NCI-H2107 treated with DMSO at 0.1 percent for 48 hours (cell line): ENCODE data around the gene ESRP2.

Experiments used
- DNase-seq: peaks from one replicate; lab custom pipeline; 2025; ENCODE audit not compliant: unreplicated experiment; lab: John Stamatoyannopoulos, UW

Gene ESRP2

DNA sequence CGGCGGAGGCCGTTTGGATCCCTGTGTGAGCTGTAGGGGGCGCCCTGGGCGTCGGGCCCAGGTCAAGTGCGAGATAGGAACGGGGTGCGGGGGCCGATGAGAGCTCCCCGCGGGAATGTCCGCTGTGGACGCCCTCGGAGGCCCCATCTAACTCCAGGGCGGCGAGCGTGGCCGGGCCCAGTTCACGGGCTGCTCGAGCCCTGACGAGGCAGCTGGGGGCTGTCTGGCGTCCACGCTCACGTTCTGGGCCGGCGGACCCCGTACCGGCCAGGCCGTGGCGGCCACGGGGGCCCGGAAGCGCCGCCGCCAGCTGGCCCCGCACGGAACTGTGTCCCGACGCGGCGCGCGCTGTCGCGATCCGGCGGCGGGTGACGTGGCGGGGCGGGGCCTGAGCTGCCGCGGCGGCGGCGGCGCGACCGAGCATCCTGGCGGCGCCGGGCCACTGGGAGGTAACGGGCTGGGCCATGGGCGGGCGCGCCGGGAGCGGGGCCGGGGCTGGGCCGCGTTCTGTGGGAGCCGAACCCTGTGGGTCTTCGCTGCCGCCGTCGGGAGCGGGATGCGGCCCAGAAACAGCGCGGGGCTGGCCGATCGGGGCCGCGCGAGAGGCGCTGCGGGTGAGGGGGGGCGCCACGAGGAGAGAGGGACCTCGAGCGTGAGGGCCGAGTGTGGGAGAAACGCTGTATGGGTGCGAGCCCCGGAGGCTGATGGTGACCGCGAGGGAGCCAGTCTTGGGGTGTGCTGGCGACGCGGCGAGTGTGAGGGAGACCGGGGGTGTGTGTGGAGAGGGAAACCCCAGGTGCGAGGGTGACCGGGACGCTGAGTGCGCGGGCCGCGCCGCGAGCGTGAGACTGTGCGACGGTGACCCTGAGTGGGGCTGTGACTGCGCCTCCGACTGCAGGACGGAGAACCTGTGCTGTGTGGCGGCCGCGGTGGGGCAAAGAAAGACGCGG, 28.5 kb upstream of the ESRP2 start, which contains the start of gene SLC7A6:
Gene SLC7A6, plus strand, starts transcription at position 399 of the 950 bp plus-strand sequence. CDS start 10,201 bp downstream, outside the sequence.
- peak; percentile 44 for DNase-seq

- no peak for DNase-seq
Measured at GRCh38 chr16:68263559-68264127, 27.7 kb upstream of the ESRP2 start.

GRCh38 chr16:68259007-68259825, 23.3 kb upstream of the ESRP2 start:
- no peak for DNase-seq

DNA sequence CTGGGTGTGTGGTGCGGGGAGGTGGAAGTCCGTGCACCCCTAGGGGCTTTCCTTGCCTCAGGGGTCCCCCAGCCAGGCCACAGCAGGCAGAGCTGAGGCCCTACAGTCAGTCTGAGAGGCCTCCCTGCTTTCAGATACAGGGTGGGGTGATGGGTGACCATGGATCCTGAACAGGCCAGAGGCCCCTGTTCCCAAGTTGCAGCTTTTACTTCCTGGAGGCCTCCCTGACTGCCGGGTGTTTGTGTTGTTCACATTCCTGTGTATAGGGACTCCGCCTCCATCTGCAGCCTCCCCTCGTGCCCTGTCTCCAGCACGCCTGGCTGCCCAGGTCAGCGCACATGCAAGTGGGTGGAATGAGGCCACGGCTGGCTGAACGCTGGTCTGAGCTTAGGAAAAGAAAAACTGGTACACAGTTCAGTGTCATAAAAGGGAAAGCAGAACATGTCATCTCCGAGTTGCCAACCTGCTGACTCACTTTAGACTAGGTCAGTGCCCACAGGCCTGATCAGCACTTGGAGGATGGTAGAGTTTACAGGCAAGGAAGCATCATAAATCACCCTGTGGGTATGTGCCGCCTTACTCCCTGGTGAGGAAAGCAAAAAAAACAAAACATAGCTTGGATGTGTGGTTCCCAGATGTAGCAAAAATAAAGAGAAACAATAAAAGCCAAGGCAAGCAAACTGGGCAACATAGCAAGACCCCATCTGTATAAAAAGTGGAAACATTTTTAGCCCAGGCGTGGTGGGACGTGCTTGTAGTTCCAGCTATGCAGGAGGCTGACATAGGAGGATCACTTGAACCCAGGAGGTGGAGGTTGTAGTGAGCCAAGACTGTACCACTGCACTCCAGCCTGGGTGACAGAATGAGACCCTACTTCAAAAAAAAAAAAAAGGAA, 22.2 kb upstream of the ESRP2 start:
- no peak for DNase-seq

DNA sequence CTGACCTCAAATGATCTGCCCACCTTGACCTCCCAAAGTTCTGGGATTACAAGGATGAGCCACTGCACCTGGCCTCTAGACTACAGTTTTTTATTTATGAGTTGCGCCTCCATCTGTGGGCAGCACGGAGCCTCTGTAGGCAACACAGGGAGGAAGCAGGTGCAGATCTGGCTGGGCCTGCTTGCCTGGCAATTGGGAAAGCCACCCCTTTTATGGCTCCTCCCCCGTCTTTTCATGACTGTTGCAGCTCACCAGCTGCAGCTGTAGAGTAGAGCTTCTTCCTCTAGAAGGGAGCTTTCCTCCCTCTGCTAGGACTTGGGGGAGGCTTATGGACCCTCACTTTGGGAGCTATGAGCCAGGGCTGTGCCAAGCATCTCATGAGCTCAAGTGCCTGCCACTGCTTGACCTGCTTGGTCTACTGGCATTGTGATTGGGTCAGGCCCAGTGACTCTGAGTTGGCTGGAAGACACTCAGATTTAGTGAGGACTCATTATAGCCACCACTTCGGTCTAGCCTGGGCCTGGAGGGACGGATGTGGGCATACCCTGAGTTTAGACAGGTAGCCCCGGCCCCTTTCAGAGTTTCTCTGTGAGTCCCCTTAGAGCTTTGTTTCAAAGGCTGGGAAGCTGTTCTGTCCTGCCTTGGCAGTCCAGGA, 21.5 kb upstream of the ESRP2 start:
- peak; percentile 66 for DNase-seq

- no peak for DNase-seq
Measured at GRCh38 chr16:68255712-68256111, 19.8 kb upstream of the ESRP2 start.

DNA sequence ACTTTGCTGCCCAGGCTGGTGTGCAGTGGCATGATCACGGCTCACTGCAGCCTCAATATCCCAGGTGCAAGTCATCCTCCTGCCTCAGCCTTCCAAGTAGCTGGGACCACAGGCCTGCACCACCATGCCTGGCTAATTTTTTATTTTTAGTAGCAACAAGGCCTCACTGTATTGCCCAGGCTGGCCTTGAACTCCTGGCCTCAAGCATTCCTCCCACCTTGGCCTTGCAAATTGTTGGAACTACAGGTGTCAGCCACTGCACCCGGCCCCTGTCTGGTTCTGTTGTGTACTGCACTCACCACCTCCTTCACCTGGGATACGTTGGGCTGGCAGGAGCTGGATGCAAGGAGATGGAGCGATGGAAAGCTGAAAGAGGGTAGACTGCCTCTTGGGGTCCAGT, 17.8 kb upstream of the ESRP2 start:
- DNase-seq = no peak

DNA sequence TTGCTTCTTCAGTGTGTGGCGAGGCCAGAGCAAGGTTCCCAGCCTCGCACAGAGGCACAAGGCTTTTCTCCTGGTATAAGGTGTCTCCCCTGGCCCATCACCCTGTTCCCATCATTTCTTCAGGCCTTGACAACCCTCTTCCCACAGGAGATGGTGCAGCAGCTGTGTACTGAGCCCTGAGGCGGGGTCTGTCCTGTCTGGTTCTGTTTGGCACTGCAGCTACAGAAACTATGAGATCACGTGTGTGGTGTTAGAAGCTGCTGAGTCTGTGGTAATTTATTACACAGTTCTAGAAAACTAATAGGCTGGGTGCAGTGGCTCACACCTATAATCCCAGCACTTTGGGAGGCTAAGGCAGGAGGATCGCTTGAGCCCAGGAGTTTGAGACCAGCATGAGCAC, 16.5 kb upstream of the ESRP2 start:
- DNase-seq = no peak

- no peak for DNase-seq
Measured at GRCh38 chr16:68251832-68252231, 15.9 kb upstream of the ESRP2 start.

DNA sequence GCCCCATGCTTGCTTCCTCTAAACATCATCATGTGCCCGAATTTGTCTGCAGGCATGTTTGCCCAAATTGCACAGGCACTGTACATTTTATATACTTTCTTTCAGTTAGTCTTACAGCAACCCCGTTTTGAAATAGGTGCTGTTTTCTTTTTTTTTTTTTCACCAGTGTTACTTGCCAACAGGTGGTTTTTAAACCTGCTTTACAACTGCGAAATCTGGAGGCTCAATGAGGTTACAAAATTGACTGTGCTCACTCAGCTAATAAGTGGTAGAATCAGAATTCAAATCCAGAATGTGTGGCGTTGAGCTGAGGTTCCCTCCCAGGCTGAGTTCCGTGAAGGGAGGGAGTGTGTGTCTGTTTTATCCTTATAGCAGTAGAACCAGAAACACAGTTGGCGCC, 15.0 kb upstream of the ESRP2 start:
- no peak for DNase-seq

DNA sequence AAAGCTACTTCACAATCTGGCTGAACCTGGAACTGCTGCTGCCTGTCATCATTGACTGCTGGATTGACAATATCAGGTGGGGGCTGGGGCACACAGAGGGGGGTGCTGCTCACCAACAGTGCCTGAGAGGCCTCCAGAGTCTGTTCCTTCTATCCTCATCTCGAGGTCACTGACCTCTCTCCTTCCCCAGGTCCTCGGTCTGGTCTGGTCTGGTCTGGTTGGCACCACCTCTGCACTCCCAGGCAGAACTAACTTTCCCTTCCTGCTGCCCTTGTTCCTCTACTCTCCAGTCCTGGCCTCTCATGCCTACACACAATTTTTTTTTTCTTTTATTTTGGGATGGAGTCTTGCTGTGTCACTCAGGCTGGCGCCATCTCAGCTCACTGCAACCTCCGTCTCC, 13.4 kb upstream of the ESRP2 start:
- no peak for DNase-seq

DNA sequence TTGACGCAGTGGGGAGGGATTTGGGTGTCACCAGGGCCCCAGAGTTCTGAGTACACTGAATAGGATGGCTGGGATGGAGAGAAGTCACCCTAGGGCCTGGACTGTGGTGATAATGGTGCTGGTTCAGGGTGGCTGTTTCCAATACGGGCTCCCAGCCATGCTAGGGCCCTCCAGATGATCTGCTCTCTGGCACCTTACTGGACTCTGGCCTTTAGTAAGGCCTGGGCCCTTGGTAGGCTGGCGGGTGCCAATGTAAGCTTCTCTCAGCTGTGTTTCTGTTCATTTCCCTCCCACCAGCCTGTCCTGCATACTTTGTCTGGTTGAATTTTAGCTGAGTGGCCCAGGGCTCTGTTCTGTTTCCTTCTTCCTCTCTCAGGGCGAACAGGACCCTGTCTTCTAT, 12.0 kb upstream of the ESRP2 start:
- no peak for DNase-seq

DNA sequence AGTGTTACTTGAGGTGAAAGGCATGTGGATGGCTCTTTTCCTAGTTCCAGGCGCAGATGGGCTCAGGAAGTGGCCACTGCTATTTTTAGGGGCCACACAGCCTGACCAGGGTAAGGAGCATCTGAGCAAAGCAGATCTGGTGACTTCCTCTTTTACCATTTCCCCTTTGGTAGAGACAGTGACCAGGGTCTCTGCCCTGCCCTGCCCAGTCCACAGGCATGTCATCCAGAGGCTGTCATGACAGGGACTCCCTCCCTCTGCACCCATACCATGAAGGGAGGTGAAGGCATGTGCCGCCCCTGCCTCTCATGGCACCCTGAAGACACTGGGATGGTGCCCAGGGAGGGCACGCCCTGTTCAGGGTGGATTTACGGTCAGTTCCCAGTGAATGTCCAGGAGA, 11.5 kb upstream of the ESRP2 start:
- DNase-seq = no peak

GRCh38 chr16:68246666-68247065, 10.7 kb upstream of the ESRP2 start:
- no peak for DNase-seq

- DNase-seq = no peak
Measured at GRCh38 chr16:68246121-68246520, 10.2 kb upstream of the ESRP2 start.

DNA sequence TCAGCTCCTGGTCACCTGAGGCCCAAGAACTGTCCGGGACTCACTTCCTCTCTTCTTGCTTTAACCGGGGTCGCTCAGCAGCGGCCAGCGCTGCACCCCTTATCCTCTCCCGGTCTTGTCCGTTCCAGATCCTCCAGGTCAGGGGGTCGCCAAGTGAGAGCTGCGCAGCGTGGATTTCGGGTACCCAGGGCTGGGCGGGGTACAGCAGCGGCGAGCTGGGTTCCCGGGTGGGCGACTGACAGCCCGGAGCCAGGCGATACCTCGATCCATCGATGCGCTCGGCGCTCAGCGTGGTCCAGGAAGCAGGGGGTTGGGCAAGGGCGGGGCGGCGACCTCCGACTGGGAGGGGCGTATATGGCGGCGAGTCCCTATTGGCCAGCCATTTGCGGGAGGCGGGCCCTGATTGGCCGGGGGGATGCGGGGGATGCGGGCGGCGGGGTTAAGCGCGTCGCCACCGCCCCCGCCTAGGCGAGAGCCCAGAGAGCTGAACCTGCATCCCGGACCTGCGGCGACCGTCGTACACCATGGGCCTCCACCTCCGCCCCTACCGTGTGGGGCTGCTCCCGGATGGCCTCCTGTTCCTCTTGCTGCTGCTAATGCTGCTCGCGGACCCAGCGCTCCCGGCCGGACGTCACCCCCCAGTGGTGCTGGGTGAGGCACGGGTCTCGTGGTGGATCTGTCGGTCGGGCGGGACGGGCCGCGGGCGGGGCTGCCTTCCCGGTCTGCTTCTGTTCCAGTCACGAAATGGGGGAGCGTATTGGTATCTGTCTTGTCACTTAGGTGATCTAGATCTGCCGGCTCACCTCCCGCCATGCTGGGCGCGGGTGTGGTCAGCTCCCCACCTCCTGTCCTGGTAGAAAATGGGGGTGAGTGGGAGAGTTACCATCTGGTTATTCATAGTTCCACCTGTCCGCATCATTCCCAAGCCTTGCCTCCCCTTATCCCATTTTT, 9.3 kb upstream of the ESRP2 start, which contains the start of gene PLA2G15:
Gene PLA2G15, plus strand, starts transcription at position 471 of the 951 bp plus-strand sequence. Its CDS starts 54 bp downstream, at position 525.
- peak; percentile 60 for DNase-seq

DNA sequence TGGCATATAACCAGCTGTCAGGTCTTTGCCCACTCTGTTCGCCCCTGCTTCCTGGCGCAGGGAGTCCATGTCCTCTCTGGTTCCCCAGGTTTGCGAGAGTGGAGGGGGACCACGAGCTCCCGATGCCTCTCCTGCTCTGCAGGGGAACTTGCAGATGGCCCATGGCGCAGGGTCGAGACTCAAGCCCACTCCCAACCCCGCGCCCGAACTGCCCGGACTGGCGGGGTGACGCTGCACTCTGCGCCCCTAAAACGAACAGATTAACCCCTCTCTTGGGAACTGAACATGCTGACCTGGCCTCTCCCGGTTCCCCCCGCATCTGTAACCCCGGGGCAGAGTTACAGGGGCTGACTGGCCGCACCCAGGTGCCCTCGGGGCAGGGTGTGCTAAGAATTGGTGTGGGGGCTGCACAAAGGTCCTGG, 8.6 kb upstream of the ESRP2 start:
- no peak for DNase-seq

DNA sequence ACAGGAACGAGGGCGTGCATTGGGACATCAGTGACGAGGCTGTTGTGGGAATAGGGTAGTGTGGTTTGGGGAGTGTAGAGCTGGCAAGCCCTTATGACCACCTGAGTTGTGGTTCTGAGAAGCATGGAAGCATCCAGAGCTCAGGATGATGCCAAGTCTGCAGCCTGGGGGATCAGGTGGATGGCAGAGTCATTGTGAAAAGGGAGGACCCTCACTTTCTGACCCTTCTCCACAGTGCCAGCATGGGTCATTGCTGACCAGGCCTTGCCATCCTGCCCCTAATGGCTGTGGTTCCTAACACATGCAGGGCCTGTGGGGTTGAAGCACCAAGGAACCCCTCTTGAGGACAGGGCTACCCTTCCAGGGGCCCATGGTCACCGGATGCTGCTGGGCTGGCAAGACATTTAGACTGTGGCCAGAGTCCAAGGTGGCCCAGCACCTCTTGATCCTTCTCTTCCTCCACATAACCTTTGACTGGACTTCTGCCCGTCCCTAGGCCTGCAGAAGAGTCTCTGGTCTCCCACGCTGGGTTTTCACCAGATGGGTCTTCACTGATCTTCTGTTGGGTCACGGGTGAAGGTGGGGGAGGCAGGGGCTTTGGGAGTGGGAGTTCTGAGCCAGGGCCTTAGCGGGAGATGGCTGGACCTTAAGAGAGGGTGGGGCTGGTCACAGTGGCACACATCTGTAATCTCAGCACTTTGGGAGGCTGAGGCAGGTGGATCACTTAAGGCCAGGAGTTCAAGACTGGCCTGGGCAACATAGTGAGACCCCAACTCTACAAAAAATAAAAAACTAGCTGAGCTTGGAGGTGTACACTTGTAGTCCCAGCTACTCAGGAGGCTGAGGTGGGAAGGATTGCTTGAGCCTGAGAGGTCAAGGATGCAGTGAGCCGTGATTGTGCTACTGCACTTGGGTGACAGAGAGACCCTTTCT, 7.3 kb upstream of the ESRP2 start:
- DNase-seq = no peak
